HUDEP-2 (cell line): Measurements from ENCODE around the gene GLIS2.

ENCODE experiments used
- DNase-seq, 76 experiments: peaks; one replicate each; lab custom pipeline; 2025; ENCODE audit not compliant: unreplicated experiment in 76 of 76; lab: John Stamatoyannopoulos, UW

Gene GLIS2

GRCh38 chr16:4380119-4381063, 64.5 kb downstream of the GLIS2 start:
- DNase-seq, result no peak

- no peak for DNase-seq
These were observed 65.4 kb downstream of the GLIS2 start for GRCh38 chr16:4381072-4381934.

- no peak for DNase-seq
These were observed 66.3 kb downstream of the GLIS2 start for GRCh38 chr16:4381935-4382794.

- DNase-seq, result no peak
These were observed 67.0 kb downstream of the GLIS2 start for GRCh38 chr16:4382795-4383357.

GRCh38 chr16:4383591-4384444, 68.0 kb downstream of the GLIS2 start:
- no peak for DNase-seq

GRCh38 chr16:4384509-4384942, 68.7 kb downstream of the GLIS2 start:
- no peak for DNase-seq

- DNase-seq, result no peak
These were observed 69.4 kb downstream of the GLIS2 start for GRCh38 chr16:4385066-4385788.

- DNase-seq, result no peak
These were observed 70.1 kb downstream of the GLIS2 start for GRCh38 chr16:4385789-4386450.

GRCh38 chr16:4386451-4386805, 70.6 kb downstream of the GLIS2 start:
- DNase-seq, result no peak

- no peak for DNase-seq
These were observed 71.2 kb downstream of the GLIS2 start for GRCh38 chr16:4386951-4387565.

- DNase-seq, result no peak
These were observed 71.9 kb downstream of the GLIS2 start for GRCh38 chr16:4387781-4388180.

GRCh38 chr16:4388271-4389021, 72.6 kb downstream of the GLIS2 start:
- DNase-seq, result no peak
